ENCODE measurements around the gene NOTCH1. TPM values are rescaled to one million over a fixed set of nuclear protein-coding genes. Genes with fewer than 3 reads are reported as not detected.

The NOTCH1 gene
- total RNA-seq, 1 experiment from 2014 or later: 95.6 TPM

GRCh38 chr9:136507221-136507991, 38.4 kb downstream of the NOTCH1 start (continued):
- no peak for TF ChIP-seq ESRRA (CRISPR knock-in tag; IDR thresholded peaks at IDR 0.05; ENCODE audit: borderline replicate concordance)
- no peak for TF ChIP-seq HMGXB4 (CRISPR knock-in tag; IDR thresholded peaks at IDR 0.05)
- no peak for TF ChIP-seq E2F5 (CRISPR knock-in tag; IDR thresholded peaks at IDR 0.05)
- TF ChIP-seq ZNF396 (CRISPR knock-in tag; IDR thresholded peaks at IDR 0.05; ENCODE audit: borderline replicate concordance): no peak
- TF ChIP-seq GABPB1 (CRISPR knock-in tag; IDR thresholded peaks at IDR 0.05): no peak
- no peak for TF ChIP-seq PRDM15 (CRISPR knock-in tag; IDR thresholded peaks at IDR 0.05)
- no peak for TF ChIP-seq PREB (CRISPR knock-in tag; IDR thresholded peaks at IDR 0.05; ENCODE audit: borderline replicate concordance)
- TF ChIP-seq ZNF138 (CRISPR knock-in tag; conservative IDR thresholded peaks at IDR 0.05): no peak
- TF ChIP-seq ZNF281 (CRISPR knock-in tag; IDR thresholded peaks at IDR 0.05): no peak
- no peak for TF ChIP-seq ZBTB43 (CRISPR knock-in tag; IDR thresholded peaks at IDR 0.05)
- TF ChIP-seq RELA (CRISPR knock-in tag; IDR thresholded peaks at IDR 0.05; ENCODE audit: borderline replicate concordance): no peak

GRCh38 chr9:136506425-136506824, 39.4 kb downstream of the NOTCH1 start:
- Mint-ChIP-seq H3K36me3 (peaks cover 30% of the 10 kb centered on the region), H3K4me3 (no peak overlapping the region), H3K27ac (no peak overlapping the region), H3K4me1 (no peaks in the 10 kb centered on the region), H3K27me3 (ENCODE audit: low read depth) (no peaks in the 10 kb centered on the region), H3K9me3 (no peaks in the 10 kb centered on the region)
- ATAC-seq (no peak), DNase-seq (ENCODE audit: low spot score) (no peak)
- ChIA-PET POLR2A (interaction anchor here (0.7 kb wide), 1 partner anchor 455 kb away, joined by 3 read pairs; no protein-coding TSS in a partner anchor), CTCF (no interaction called here)
- TF ChIP-seq E2F4 (CRISPR knock-in tag; IDR thresholded peaks at IDR 0.05; ENCODE audit: borderline replicate concordance, low read depth) (no peak), HMGXB4 (CRISPR knock-in tag; IDR thresholded peaks at IDR 0.05) (no peak), NFYB (CRISPR knock-in tag; conservative IDR thresholded peaks at IDR 0.05; ENCODE audit: low read depth) (no peak), RELA (CRISPR knock-in tag; IDR thresholded peaks at IDR 0.05; ENCODE audit: borderline replicate concordance) (no peak), SP1 (CRISPR knock-in tag; conservative IDR thresholded peaks at IDR 0.05) (no peak), RORB (CRISPR knock-in tag; IDR thresholded peaks at IDR 0.05) (no peak), GRHL2 (CRISPR knock-in tag; IDR thresholded peaks at IDR 0.05; ENCODE audit: insufficient replicate concordance, severe bottlenecking) (no peak), E2F1 (CRISPR knock-in tag; IDR thresholded peaks at IDR 0.05) (no peak), TEAD4 (CRISPR knock-in tag; IDR thresholded peaks at IDR 0.05) (no peak)

All from WTC11 (cell line).